K562 (cell line): Measurements from ENCODE around the gene TNK2. TPM values are rescaled to one million over a fixed set of nuclear protein-coding genes. Genes with fewer than 3 reads are reported as not detected.

ENCODE experiments used
- FIP1L1 ChIP-seq: fragments of 200-400 bp; formaldehyde crosslinking; IDR thresholded peaks from 2 replicates; pipeline ENCODE4 v1.6.1; 2018; ENCODE audit warnings: mild to moderate bottlenecking, low read depth, low read length; ENCODE audit not compliant: poor library complexity, severe bottlenecking
- FOXO4 ChIP-seq: fragments of 450-650 bp; formaldehyde crosslinking; IDR thresholded peaks from 2 replicates; pipeline ENCODE4 v1.4.0; 2020; ENCODE audit warnings: mild to moderate bottlenecking, moderate library complexity
- FOXP1 ChIP-seq: sonication (generic); formaldehyde crosslinking; IDR thresholded peaks from 2 replicates; pipeline ENCODE4 v1.8.0; 2022; ENCODE audit warnings: mild to moderate bottlenecking, missing genetic modification reagents
- MYBL2 ChIP-seq, 2 experiments: fragments of 450-650 bp in 1 of 2; sonication (generic) in 1 of 2; formaldehyde crosslinking in 1 of 2; IDR thresholded peaks; 2 replicates each; pipeline versions ENCODE4 v1.6.1 to v1.8.1; 2017 to 2022; ENCODE audit warnings: borderline replicate concordance in 1 of 2, inconsistent platforms in 1 of 2, low read depth in 1 of 2, mild to moderate bottlenecking in 1 of 2, missing genetic modification reagents in 1 of 2, moderate library complexity in 1 of 2
- TAF15 ChIP-seq: fragments of 200-400 bp; formaldehyde crosslinking; IDR thresholded peaks from 2 replicates; pipeline ENCODE4 v1.6.1; 2017; ENCODE audit warnings: mild to moderate bottlenecking, low read depth, low read length, moderate library complexity
- TEAD1 ChIP-seq, 2 experiments: fragments of 450-650 bp in 1 of 2; sonication (generic) in 1 of 2; formaldehyde crosslinking; IDR thresholded peaks; 2 replicates each; pipeline versions ENCODE4 v1.4.0 to v1.8.0; 2020 to 2022; ENCODE audit warnings: mild to moderate bottlenecking in 2 of 2, missing genetic modification reagents in 1 of 2
- ZNF143 ChIP-seq: sonication (generic); formaldehyde crosslinking; IDR thresholded peaks from 2 replicates; pipeline ENCODE4 v1.9.0; 2022; ENCODE audit warnings: mild to moderate bottlenecking, missing genetic modification reagents
- ZNF174 ChIP-seq: fragments of 250-450 bp; sonication (Bioruptor Pico); IDR thresholded peaks from 2 replicates; pipeline ENCODE4 v1.4.0; 2020; ENCODE audit warnings: mild to moderate bottlenecking
- ZNF3 ChIP-seq: fragments of 250-450 bp; sonication (Bioruptor Pico); IDR thresholded peaks from 2 replicates; pipeline ENCODE4 v1.5.0; 2021; ENCODE audit warnings: mild to moderate bottlenecking, moderate library complexity
- ZNF407 ChIP-seq: fragments of 450-650 bp; IDR thresholded peaks from 2 replicates; pipeline ENCODE4 v1.6.1; 2016; ENCODE audit warnings: low read depth
- ZNF561 ChIP-seq: fragments of 450-650 bp; formaldehyde crosslinking; conservative IDR thresholded peaks from 2 replicates; pipeline ENCODE4 v1.4.0; 2020; ENCODE audit warnings: mild to moderate bottlenecking, moderate library complexity
- ZNF609 ChIP-seq: sonication (generic); formaldehyde crosslinking; IDR thresholded peaks from 2 replicates; pipeline ENCODE4 v1.8.1; 2023; ENCODE audit warnings: missing genetic modification reagents, mild to moderate bottlenecking, borderline replicate concordance
- polyA plus RNA-seq, 8 experiments: library from polyadenylated mRNA; depleted of rRNA in 4 of 8; stranded (reverse) in 5 of 8; unstranded in 3 of 8; fragments of >200 nt; fragmentation: Nextera tagmentation in 2 of 8; fragmentation: Illumina TruSeq in 1 of 8; extraction: Ambion mirVana in 2 of 8; extraction: Trizol in 1 of 8; gene quantifications; 2 replicates each; pipeline versions ENCODE4 v1.2.1 to v1.2.3, GENCODE V29; 2011 to 2014; ENCODE audit warnings: inconsistent platforms in 1 of 8, missing spikeins in 1 of 8
- total RNA-seq, 7 experiments: library from RNA; depleted of rRNA in 6 of 7; stranded (reverse); fragments of >200 nt in 6 of 7; fragmentation: Illumina TruSeq in 2 of 7; extraction: Trizol in 2 of 7; gene quantifications; 2 replicates each; pipeline versions ENCODE4 v1.2.1 to v1.2.3, GENCODE V29; 2011 to 2021; ENCODE audit warnings: low replicate concordance in 1 of 7

Gene TNK2
- total and polyA plus RNA-seq, 9 of the 15 experiments (the other 6 are each of a cell fraction or from before 2014, with no cell fraction given) = 0.03 to 33.8 (median 6.5) TPM

GRCh38 chr3:195856410-195857084, 51.8 kb downstream of the TNK2 start (continued):
- TF ChIP-seq ZNF609 (CRISPR knock-in tag) (no peak), FIP1L1 (no peak), ZNF143 (CRISPR knock-in tag) (no peak), MYBL2 (IDR thresholded peaks at IDR 0.05; ENCODE audit: low read depth) (no peak), MYBL2 (CRISPR knock-in tag; IDR thresholded peaks at IDR 0.05; ENCODE audit: borderline replicate concordance) (no peak), TEAD1 (CRISPR knock-in tag; IDR thresholded peaks at IDR 0.05) (no peak), FOXO4 (CRISPR knock-in tag) (no peak), ZNF561 (CRISPR knock-in tag) (no peak), ZNF174 (no peak), TAF15 (no peak), ZNF407 (no peak), ZNF3 (CRISPR knock-in tag) (no peak), FOXP1 (CRISPR knock-in tag) (no peak)
